Adrenal gland (tissue), 5 donors: Measurements from ENCODE around the gene KIF14.
"Not testable (repeated sequence)": the region's sequence is repeated elsewhere in the genome, so short reads cannot be mapped to it uniquely, and the experiment has no call there.

Experiments
- POLR2A ChIP-seq, 2 donors: fragments of 450-650 bp; IDR thresholded peaks; one replicate each; pipeline ENCODE4 v1.6.1; 2017; ENCODE audit warnings: antibody characterized with exemption in 2 of 2, mild to moderate bottlenecking in 2 of 2, moderate library complexity in 1 of 2
- TF ChIP-seq, protein P1 (sequence below), 6 experiments: fragments of 450-650 bp in 4 of 6; fragments of 200-600 bp in 2 of 6; sonication (generic) in 1 of 6; IDR thresholded peaks; 1 replicate in 5 of 6; 2 replicates in 1 of 6; pipeline versions ENCODE4 v1.5.1 to v1.8.0; 2016 to 2021; ENCODE audit warnings: antibody characterized with exemption in 6 of 6, mild to moderate bottlenecking in 2 of 6, moderate library complexity in 1 of 6
- donor health status: DM: no; HTN: no; CAD: no.

DNA sequence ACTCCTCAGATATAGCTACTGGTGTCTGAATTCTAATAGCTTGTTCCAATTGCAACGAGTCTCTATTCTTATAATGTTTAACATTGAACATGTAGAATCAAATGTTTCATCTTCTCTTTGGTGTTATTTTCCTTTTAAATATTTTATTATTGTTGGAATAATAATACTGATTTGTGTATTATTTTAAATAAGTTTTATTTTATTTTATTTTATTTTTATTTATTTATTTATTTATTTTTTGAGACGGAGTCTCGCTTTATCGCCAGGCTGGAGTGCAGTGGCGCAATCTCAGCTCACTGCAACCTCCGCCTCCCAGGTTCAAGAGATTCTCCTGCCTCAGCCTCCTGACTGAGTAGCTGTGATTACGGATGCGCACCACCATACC, 10.0 kb upstream of the KIF14 start:
- TF ChIP-seq, protein P1, sequence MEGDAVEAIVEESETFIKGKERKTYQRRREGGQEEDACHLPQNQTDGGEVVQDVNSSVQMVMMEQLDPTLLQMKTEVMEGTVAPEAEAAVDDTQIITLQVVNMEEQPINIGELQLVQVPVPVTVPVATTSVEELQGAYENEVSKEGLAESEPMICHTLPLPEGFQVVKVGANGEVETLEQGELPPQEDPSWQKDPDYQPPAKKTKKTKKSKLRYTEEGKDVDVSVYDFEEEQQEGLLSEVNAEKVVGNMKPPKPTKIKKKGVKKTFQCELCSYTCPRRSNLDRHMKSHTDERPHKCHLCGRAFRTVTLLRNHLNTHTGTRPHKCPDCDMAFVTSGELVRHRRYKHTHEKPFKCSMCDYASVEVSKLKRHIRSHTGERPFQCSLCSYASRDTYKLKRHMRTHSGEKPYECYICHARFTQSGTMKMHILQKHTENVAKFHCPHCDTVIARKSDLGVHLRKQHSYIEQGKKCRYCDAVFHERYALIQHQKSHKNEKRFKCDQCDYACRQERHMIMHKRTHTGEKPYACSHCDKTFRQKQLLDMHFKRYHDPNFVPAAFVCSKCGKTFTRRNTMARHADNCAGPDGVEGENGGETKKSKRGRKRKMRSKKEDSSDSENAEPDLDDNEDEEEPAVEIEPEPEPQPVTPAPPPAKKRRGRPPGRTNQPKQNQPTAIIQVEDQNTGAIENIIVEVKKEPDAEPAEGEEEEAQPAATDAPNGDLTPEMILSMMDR (IDR thresholded peaks at IDR 0.05) = not testable (repeated sequence)
- TF ChIP-seq POLR2A (IDR thresholded peaks at IDR 0.05) = not testable (repeated sequence)
